Measurements from ENCODE around the gene KISS1R.
"Not testable (repeated sequence)": the region's sequence is repeated elsewhere in the genome, so short reads cannot be mapped to it uniquely, and the experiment has no call there.

The KISS1R gene

DNA sequence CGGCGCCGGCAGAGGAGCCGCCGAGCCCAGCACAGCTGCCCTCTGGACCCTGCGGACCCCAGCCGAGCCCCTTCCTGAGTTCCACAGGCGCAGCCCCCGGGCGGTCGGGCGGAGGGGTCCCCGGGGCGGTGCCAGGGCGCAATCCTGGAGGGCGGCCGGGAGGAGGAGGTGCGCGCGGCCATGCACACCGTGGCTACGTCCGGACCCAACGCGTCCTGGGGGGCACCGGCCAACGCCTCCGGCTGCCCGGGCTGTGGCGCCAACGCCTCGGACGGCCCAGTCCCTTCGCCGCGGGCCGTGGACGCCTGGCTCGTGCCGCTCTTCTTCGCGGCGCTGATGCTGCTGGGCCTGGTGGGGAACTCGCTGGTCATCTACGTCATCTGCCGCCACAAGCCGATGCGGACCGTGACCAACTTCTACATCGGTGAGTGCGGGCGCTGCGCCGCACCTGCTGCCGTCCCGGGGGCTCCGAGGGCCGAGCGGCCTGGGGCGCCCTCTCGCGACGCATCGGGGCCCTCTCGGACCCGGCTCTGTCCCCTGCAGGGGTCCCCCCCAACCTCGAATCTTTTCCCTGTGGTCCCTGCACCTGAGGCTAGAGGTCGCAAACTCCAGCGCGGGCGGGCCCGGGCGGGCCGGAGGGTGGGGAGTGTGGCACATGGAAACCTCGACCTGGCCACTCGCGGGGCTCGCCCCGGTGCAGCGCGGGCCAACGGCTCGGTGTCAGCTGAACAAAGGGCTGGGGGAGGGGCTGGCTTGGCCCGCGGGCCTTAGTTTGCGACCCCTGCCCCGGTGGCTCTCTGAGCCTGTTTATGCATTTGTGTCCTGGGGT lies at the start of gene KISS1R:
TSS of gene KISS1R (plus strand) at position 11 of the 829 bp plus-strand sequence. CDS start at position 181, 170 bp downstream.
- DNase-seq (ENCODE audit: low read depth), result peak; percentile 46

DNA sequence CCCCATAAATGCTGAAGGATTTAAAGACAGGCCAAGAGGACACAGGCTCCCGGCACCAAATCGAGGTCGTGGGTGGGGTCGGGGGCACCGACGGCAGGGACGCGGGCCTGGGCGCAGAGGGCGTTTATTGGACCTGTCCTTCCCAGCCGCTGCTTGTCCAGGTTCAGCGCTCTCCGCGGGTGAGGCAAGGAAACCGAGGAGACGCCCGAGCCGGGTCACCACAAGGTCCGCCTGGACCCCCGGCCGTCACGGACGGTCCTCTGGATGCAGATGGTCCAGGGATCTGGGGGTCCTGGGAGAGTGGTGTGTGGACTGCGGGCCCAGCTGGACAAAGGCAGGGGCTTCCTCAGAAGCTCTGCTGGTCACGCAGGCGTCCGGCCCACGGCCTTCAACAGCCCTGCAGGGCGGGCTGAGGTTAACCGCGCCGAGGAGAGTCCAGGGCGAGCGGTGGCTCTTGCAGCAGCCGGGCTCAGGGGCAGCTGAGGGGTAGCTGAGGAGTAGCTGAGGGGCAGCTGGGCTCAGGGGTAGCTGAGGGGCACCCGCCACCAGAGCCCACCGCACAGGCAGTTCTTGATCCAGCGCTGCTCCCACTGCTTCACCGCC lies 49.2 kb upstream of the KISS1R start:
- no peak for DNase-seq (ENCODE audit: low read depth)

DNA sequence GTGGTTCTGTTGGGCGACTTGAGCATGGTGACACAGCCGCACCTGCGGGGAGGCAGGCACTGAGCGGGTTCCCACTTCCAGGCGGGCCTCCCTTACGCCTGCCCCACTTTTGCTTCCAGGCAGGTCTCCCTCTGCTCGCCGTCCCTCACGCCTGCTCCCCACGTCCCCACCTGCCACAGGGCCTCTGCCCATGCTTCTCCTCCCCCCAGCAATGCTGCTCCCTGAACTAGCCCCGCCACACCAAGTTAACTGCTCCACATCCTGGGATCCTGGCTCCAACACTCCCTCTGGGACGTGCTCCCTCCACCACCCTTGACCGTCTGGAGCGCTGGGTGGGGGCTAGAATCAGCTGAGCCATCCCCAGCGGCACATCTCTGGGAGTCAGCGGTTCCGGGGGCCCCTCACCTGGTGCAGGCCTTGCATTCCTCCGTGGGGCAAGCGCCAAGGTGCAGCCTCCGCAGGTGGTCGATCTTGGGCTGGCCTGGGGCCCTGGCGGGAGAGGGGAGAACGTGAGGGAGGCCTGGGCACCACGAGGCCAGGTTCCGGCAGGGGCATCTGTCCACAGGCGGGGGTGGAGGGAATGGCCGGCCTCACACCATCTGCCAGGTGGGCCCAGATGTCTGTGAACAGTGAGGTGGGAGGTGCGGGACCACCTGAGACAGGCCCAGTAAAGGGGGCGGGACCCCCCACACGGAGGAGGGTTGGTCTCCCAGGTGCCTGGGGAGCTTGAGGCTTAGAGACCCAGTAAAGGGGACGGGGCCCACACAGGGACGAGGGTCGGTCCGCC lies 48.5 kb upstream of the KISS1R start:
- no peak for DNase-seq (ENCODE audit: low read depth)

DNA sequence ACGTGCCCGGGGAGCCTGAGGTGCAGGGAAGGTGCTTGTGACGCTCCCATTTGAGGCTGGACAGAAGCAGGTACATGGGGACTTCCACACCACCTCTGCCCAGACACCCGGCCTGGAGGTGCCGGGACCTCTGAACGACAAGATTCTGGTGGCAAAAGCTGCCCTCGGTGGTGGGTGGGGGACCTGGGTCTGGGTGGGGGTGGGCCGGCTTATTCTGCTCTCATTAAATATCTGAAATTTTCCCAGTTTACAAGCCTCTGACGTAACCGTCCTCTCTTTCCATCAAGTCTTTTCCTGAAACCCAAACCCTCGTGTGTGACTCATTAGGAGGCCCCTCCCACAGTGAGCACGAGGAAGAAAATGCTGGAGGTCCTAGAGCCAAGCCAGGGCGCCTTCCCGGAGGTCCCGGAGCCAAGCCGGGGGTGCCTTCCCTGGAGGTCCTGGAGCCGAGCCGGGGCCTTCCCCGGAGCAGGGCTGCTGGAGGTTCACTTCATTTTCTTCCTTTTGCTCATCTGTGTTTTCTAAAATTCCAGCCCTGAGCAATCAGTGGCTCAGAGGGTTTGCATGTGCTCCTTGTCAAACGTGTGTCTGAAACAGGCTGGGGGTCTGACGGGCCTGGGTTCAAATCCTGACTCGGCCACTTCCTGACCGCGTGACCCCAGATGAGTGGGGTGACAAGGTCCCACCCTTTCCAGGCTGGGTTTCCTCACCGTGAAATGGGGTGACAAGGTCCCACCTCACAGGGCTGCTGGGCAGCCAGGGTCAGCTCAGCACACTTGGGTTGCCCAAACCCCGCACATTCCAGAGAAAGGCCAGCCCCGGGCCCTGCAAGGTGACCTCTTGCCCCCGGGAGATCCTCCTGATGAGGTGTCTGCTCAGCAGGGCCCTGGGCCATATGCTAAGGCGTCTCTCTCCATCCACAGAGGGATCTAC lies 47.6 kb upstream of the KISS1R start:
- peak; percentile 96 for DNase-seq (ENCODE audit: low read depth)

DNA sequence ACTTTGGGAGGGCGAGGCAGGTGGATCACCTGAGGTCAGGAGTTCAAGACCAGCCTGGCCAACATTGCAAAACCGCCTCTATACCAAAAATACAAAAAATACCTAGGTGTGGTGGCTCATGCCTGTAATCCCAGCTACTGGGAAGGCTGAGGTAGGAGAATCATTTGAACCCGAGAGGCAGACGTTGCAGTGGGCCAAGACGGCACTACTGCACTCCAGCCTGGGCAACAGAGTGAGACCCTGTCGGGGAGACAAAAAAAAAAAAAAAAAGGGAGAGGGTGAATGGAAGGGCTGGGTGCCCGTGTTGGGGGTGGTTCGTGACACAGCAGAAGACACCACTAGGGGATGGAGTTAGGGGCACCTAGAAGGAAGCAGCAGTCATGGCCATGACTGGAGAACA lies 46.8 kb upstream of the KISS1R start:
- no peak for DNase-seq (ENCODE audit: low read depth)

DNA sequence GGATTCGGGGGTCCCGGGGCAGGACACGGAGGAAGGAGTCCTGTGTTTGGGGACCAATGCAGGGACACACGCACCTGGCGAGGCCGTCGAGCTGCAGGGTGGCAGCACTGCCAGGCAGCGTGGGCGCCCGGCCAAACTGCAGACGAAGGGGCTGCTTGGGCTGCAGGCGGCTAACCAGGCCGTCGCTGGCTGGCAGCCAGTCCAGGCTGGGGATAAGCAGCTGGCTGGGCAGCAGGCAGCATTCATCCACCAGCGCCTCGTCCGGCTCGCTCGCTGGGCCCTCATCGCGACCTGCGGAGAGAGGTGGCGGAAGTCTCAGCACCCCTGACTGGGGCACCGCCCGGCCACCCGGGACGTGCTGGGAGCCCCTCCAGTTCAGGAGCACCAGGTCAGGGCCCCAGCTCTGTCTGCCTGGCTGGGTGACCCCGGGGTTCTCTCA lies 46.2 kb upstream of the KISS1R start:
- no peak for DNase-seq (ENCODE audit: low read depth)

DNA sequence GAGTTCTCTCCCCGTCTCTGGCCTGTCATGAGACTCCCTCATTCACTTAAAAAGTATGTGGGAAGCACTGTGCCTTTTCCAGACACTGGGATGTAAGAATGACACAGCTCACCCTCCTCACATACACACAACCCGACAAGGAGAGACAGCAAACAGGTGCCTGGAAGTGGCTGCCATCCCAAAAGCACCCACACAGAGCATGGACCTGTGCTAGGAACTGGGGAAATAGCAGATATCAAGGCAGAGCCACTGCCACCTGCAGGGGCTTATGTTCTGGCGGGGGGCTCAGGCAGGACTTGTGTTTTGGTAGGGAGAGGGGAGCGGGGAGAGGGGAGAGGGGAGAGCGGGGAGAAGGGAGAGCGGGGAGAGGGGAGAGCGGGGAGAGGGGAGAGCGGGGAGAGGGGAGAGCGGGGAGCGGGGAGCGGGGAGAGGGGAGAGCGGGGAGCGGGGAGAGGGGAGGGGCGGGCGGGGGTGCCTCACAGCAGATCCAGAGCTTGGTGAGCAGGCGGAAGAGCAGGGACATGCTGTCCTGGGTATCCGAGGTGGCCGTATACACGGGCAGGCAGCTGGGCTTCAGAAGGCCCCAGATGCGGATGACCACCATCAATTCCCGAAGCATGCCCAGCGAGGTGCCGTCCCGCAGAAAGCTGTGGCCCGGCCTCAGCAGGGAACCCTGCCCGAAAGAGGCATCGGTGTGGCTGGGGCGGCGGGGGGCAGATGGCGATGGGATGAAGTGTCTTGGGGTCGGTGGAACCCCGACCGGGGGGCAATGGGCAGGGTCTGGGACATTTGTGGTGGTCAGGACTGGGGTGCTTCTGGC lies 45.5 kb upstream of the KISS1R start:
- DNase-seq (ENCODE audit: low read depth), result no peak

DNA sequence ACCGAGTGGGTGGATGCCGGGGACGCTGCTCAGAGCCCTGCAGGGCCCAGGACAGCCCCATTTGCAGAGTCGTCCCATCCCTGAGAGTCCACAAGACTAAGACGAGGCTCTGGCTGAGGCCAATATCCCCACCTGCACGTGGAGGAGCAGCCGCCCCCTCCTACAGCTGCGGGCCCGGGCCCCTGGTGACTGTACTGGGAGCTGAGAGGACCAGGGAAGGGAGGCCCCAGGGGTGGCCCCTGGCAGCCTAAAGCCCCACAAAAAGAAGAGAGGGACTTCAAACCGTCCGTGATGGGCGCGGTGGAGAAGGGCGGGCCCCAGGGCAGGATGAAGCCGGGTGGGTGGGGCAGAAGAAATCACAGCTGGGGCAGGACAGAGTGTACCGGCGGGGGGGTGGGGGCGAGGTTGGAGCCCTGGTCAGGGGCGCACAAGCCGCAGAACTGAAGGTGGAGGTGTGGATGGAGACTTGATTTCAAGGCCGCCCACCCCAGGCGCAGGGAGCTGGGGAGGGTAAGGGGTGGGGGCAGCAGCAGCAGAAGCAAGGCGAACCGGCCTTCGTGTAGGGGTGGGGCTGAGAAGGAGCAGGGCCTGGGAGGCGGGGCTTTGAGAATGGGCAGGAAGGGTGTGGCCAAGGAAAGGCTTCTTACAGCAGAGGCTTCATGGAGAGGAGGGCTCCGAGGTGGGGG lies 44.7 kb upstream of the KISS1R start:
- DNase-seq (ENCODE audit: low read depth), result peak; percentile 57

DNA sequence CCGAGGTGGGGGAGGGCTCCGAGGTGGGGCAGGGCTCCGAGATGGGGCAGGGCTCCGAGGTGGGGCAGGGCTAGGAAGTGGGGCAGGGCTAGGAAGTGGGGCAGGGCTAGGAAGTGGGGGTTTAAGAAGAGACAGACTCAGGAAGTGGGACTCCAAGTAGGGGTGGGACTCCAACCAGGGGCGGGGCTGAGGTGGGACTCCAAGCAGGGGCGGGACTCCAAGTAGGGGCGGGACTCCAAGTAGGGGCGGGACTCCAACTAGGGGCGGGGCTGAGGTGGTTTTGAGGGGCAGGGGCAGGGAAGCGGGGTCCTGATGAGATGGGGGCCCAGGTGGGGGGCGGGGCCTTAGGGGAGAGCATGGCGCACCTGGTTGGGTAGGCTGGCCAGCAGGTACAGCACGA lies 44.0 kb upstream of the KISS1R start:
- peak; percentile 59 for DNase-seq (ENCODE audit: low read depth)

DNA sequence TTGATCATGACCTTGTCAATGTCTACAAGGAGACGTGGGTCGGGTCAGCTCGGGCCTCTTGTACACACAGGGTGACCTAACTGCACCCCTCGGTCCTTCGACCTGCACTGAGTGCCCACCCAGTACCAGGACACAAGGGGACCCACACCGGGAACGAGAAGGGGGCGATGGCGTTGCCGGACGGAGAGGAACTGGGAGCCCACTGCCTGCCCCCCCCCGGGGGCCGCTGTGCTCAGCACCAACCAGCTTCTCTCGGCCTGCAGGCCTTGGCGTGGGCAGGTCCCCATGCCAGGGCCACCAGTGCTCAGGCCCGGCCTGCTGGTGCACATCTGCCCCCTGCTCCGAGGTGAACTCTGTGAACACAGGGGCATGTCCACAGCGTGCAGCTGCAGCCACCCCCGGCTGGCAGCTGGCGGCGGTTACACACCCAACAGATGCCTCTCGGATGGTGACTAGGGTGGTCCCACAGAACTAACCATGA lies 43.5 kb upstream of the KISS1R start:
- no peak for DNase-seq (ENCODE audit: low read depth)

DNA sequence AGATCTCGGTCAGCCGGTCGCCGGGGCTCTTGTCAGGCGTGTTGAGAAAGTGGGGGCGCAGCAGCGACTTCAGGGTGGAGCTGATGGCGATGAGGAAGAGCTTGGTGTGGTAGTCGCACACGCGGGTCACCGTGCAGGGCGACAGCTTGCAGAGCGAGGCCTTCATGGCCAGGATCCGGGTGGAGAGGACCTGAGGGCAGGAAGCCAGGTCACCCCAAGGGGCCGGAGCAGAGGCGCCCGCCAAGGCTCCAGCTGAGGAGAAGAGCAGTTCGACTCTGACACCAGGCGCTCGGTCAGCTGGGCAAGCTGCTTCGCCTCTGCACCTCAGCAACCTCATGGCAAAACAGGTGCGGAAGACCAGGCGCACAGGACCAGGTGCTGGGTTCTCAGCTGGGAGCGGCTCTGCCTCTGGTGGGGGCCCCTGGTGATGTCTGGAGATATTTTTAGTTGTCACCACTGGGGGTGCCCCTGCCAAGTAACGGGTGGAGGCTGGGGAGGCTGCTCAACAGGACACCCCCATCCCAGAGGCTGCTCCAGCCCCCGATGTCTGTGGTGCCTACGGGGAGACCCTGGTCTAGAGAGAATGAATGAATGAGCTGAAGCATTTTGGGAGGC lies 41.8 kb upstream of the KISS1R start:
- no peak for DNase-seq (ENCODE audit: low read depth)

DNA sequence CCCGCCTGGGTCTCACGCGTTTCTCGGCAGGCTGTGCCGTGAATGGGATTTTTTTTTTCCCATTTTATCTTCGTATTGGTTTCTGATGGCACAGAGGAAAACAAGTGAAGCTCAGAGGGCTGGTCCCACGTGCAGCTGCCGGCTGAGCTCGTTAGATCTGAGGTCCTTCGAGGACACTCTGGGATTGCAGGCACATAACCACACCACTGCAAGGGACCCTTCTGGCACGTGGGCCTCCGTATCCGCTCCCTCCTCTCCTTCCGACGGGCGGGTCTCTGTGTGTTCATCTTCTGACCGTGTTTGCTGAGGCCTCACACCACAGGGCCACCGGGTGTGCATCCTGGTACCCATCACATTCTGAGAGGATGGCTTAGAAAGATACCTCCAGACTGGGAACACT lies 41.0 kb upstream of the KISS1R start:
- no peak for DNase-seq (ENCODE audit: low read depth)

DNA sequence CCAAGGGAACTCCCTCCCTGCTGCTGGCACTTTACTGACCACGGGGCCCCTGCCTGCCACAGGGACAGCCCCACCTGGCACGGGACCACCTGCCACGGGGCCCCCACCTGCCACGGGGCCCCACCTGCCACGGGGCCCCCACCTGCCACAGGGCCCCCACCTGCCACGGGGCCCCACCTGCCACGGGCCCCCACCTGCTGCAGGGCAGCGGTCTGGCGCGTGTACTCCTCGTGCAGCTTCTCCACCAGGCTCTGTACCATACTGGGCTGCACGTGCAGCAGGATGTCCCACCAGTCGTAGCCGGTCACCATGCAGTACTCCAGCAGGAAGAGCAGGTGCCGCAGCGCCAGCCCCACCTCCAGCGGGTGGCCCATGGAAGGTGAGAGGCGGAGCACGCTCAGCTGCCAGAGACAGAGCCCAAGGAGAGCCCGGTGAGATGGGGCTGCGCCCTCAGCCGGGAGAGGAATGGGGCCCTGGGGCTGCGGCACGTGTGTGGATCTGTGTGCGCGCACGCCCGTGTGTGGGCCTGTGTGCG lies 40.3 kb upstream of the KISS1R start:
- DNase-seq (ENCODE audit: low read depth), result no peak

DNA sequence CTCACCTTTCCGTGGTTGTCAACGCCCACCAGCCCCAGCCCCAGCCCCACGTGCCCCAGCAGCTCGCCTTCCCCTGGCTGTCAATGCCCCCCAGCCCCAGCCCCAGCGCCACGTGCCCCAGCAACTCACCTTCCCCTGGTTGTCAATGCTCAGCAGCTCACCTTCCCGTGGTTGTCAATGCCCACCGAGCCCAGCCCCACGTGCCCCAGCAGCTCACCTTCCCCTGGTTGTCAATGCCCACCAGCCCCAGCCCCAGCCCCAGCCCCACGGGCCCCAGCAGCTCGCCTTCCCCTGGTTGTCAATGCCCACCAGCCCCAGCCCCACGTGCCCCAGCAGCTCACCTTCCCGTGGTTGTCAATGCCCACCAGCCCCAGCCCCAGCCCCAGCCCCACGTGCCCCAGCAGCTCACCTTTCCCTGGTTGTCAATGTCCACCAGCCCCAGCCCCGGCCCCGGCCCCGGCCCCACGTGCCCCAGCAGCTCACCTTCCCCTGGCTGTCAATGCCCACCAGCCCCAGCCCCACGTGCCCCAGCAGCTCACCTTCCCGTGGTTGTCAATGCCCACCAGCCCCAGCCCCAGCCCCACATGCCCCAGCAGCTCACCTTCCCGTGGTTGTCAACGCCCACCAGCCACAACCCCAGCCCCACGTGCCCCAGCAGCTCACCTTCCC lies 39.0 kb upstream of the KISS1R start:
- DNase-seq (ENCODE audit: low read depth), result not testable (repeated sequence)

DNA sequence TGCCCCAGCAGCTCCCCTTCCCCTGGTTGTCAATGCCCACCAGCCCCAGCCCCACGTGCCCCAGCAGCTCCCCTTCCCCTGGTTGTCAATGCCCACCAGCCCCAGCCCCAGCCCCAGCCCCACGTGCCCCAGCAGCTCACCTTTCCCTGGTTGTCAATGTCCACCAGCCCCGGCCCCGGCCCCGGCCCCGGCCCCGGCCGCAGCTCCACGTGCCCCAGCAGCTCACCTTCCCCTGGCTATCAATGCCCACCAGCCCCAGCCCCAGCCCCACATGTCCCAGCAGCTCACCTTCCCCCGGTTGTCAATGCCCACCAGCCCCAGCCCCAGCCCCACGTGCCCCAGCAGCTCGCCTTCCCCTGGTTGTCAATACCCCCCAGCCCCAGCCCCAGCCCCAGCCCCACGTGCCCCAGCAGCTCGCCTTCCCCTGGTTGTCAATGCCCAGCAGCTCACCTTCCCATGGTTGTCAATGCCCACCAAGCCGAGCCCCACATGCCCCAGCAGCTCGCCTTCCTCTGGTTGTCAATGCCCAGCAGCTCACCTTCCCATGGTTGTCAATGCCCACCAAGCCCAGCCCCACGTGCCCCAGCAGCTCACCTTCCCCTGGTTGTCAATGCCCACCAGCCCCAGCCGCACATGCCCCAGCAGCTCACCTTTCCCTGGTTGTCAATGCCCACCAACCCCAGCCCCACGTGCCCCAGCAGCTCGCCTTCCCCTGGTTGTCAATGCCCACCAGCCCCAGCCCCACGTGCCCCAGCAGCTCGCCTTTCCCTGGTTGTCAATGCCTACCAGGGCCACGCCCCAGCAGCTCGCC lies 38.2 kb upstream of the KISS1R start:
- DNase-seq (ENCODE audit: low read depth), result not testable (repeated sequence)

DNA sequence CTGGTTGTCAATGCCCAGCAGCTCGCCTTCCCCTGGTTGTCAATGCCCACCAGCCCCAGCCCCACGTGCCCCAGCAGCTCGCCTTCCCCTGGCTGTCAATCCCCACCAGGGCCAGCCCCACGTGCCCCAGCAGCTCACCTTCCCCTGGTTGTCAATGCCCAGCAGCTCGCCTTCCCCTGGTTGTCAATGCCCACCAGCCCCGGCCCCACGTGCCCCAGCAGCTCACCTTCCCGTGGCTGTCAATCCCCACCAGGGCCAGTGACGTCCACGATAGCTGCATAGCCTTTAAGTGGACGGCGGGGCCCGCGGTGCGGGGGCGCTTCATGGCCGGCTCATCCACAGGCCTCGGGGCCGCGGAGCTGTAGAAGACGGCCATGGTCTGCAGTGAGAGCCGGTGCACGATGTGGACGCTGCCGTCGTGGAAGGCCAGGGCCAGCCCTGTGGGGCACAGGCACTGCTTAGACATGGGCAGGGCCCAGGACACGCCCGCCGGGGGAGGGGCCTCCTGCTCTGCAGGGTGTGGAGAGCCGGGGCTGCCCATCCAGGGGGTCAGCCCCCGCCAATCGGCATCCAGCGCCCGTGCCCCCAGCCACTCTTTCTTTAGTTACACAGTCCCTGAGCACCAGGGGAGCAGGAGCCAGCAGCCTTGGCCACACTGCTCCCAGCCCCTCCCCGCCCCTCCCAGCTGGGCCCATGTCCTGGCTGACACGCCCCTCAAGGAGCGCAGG lies 37.3 kb upstream of the KISS1R start:
- no peak for DNase-seq (ENCODE audit: low read depth)

DNA sequence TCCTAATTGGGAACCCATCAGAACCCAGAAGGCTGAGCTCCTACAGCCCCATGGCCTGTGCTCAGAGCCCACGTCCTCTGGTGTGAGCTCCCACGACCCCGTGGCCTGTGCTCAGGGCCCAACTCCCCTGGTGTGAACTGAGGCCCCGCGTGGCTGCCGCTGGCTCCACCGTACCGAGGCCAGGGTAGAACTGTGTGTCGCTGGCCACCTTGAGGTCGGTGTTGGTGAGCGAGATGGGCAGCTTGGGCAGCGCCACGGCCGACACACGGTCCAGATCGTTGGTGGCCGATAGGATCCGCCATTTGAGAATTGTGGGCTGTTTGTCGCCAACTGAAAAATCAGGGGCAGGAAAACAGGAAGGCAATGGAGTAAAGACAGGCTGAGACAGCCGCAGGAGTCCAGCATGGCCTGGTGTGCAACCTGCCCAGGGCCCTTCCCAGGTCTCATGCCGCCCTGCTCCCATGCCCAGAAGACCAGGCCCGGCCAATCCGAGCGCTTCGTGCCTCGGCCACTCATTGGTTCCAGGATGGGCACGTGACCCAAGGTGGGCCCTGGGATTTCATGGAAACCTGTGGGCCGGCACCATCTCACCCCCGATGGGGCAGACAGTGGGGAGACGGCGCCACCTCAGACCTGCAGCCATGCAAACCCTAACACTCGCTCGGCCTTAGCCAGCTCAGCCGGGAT lies 35.6 kb upstream of the KISS1R start:
- no peak for DNase-seq (ENCODE audit: low read depth)

Data from ELR (cell line).